Measurements from ENCODE around the gene RGS7. TPM values are rescaled to one million over a fixed set of nuclear protein-coding genes. Genes with fewer than 3 reads are reported as not detected.
"Not testable (repeated sequence)": the region's sequence is repeated elsewhere in the genome, so short reads cannot be mapped to it uniquely, and the experiment has no call there.

RGS7 gene
- total and polyA plus RNA-seq, 2 of the 4 experiments (the other 2 are of a cell fraction) = 0.58 to 0.72 TPM

DNA sequence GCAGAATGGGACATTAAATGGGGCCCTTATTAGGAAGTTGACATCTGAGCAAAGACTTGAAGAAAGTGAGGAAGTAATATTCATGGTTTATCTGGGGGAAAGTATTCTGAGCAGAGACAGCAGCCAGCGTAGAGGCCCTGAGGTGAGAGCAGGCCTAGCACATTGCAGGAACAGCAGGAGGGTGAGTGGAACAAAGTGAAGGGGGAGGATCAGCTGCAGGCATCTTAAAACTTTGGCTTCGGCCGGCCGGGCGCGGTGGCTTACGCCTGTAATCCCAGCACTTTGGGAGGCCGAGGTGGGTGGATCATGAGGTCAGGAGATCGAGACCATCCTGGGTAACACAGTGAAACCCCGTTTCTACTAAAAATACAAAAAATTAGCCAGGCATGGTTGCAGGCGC lies 55.0 kb downstream of the RGS7 start:
- in situ Hi-C loops (cut with MboI; ENCODE audit: low sequenced_read_pairs); H4K20me1 ChIP-seq (ENCODE audit: insufficient read depth, low read length); intact Hi-C loops (cut with micrococcal nuclease); H2AK5ac ChIP-seq (ENCODE audit: low read depth, low read length); H3K14ac ChIP-seq (replicated peaks; ENCODE audit: low read depth, low read length); H3K9me1 ChIP-seq (ENCODE audit: insufficient read depth, low read length); H2BK120ac ChIP-seq (ENCODE audit: low read depth, low read length); H2BK15ac ChIP-seq (ENCODE audit: low read depth, low read length); H3K79me1 ChIP-seq (ENCODE audit: low read depth in 1 of 2, low read length in 2 of 2); H3K9ac ChIP-seq (ENCODE audit: low read depth, low read length); H3K4me3 ChIP-seq (ENCODE audit: insufficient read depth, low read depth, low read length); H4K5ac ChIP-seq (ENCODE audit: low read depth, low read length); H3K56ac ChIP-seq (ENCODE audit: extremely low read depth, insufficient read depth, low read length); BruUV-seq (replicated peaks); H3K23ac ChIP-seq (ENCODE audit: low read depth, low read length); H3K27me3 ChIP-seq (ENCODE audit: control insufficient read depth, insufficient read depth, low read length); H3K27ac ChIP-seq (ENCODE audit: insufficient read depth, low read length); H3K9me3 ChIP-seq (ENCODE audit: control insufficient read depth, insufficient read depth, low read length); H3K4me1 ChIP-seq (ENCODE audit: control insufficient read depth, insufficient read depth, low read length); H2AK9ac ChIP-seq (replicated peaks; ENCODE audit: low read depth, low read length, poor library complexity); H4K91ac ChIP-seq (ENCODE audit: insufficient read depth, low read depth, low read length); dilution Hi-C loops (cut with HindIII; ENCODE audit: low sequenced_read_pairs, unreplicated experiment); ATAC-seq (ENCODE audit: low read depth); H4K8ac ChIP-seq (ENCODE audit: low read depth in 2 of 2, low read length in 2 of 2); H3K4me2 ChIP-seq (ENCODE audit: low read depth, low read length); H3K36me3 ChIP-seq (ENCODE audit: control insufficient read depth, insufficient read depth, low read length); CTCF ChIA-PET; H2BK5ac ChIP-seq (ENCODE audit: low read depth, low read length, poor library complexity, severe bottlenecking); H3K18ac ChIP-seq (ENCODE audit: low read depth, low read length); POLR2A ChIA-PET (ENCODE audit: unreplicated experiment); DNase-seq; H3K4ac ChIP-seq (ENCODE audit: low read depth, low read length); H2AFZ ChIP-seq (replicated peaks; ENCODE audit: low read length, poor library complexity); H2BK20ac ChIP-seq (ENCODE audit: low read depth, low read length): not testable (repeated sequence)
- 63% methylated on average over 1 of the region's 11 CpGs; no CpG with 5 or more reads in 1 of the 2 experiments for WGBS, 2 experiments (ENCODE audit: extremely low coverage in 2 of 2, insufficient read length in 1 of 2)

Data from IMR-90 (cell line).